HepG2 (cell line): ENCODE data around the gene LYPD6.

Experiments
- CTCF ChIP-seq: sonication (generic); formaldehyde crosslinking; IDR thresholded peaks from 2 replicates; pipeline ENCODE4 v1.5.0; 2020; ENCODE audit warnings: mild to moderate bottlenecking, missing genetic modification reagents, moderate library complexity
- EZH2 ChIP-seq: conservative IDR thresholded peaks from 2 replicates; pipeline ENCODE4 v1.6.1; 2012; ENCODE audit warnings: mild to moderate bottlenecking, low read depth, low read length, moderate library complexity
- GABPA ChIP-seq, 2 experiments: IDR thresholded peaks; 2 replicates each; pipeline ENCODE4 v1.6.1; 2011 to 2016; ENCODE audit warnings: low read depth in 2 of 2, low read length in 1 of 2, missing biosample characterization in 1 of 2, missing genetic modification characterization in 1 of 2
- KLF9 ChIP-seq: IDR thresholded peaks from 2 replicates; pipeline ENCODE4 v1.6.1; 2016; ENCODE audit warnings: low read depth
- MXI1 ChIP-seq: IDR thresholded peaks from 3 replicates; pipeline ENCODE4 v1.6.1; 2012; ENCODE audit warnings: low read depth, low read length, inconsistent platforms, borderline replicate concordance
- POLR2A ChIP-seq, 2 experiments: IDR thresholded peaks; 2 replicates each; pipeline ENCODE4 v1.6.1; 2011; ENCODE audit warnings: low read depth in 2 of 2, low read length in 2 of 2, mild to moderate bottlenecking in 1 of 2, moderate library complexity in 1 of 2; ENCODE audit not compliant: insufficient read depth in 1 of 2
- POLR2AphosphoS2 ChIP-seq: IDR thresholded peaks from 2 replicates; pipeline ENCODE4 v1.6.1; 2011; ENCODE audit warnings: low read depth, low read length, improper control_type of control experiment
- POLR2AphosphoS5 ChIP-seq: IDR thresholded peaks from 2 replicates; pipeline ENCODE4 v1.6.1; 2012; ENCODE audit warnings: low read depth, low read length

DNA sequence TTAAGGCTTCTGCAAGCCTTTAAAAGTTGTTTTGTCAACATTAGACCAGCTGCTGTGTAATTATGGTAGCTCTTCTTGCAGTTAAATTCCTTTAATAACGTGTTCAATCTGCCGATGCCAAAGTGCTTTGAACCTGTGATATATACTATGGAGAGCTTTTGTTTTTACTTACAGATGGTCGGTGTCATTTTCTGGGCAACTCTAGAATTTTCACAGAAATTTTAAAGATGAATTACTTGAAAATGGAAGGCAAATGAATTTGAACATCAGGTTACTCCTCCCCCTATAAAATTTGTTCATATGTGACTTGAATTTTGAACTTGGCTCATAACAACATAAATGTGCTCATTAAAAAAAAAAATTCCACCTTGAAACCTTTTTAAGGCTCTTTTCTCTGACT, 23.0 kb downstream of the LYPD6 start:
- no peak for TF ChIP-seq KLF9
- TF ChIP-seq CTCF (CRISPR knock-in tag) = no peak
- no peak for TF ChIP-seq POLR2A (IDR thresholded peaks at IDR 0.05; ENCODE audit: insufficient read depth in 1 of 2, low read depth in 2 of 2, low read length in 2 of 2)
- no peak for TF ChIP-seq GABPA (IDR thresholded peaks at IDR 0.05; ENCODE audit: low read depth, low read length)
- no peak for TF ChIP-seq GABPA (CRISPR knock-in tag; IDR thresholded peaks at IDR 0.05; ENCODE audit: low read depth)
- TF ChIP-seq EZH2 = no peak
- no peak for TF ChIP-seq POLR2AphosphoS5
- TF ChIP-seq MXI1 = no peak
- TF ChIP-seq POLR2AphosphoS2 = no peak
